Peyer's patch (tissue), 4 donors: Measurements from ENCODE around the gene ROBO1.

Experiments used
- CTCF ChIP-seq, 6 experiments: fragments of 450-650 bp in 4 of 6; fragments of 200-600 bp in 2 of 6; sonication (generic) in 1 of 6; IDR thresholded peaks; one replicate each; pipeline ENCODE4 v1.5.1; 2017 to 2019; ENCODE audit warnings: antibody characterized with exemption in 6 of 6, mild to moderate bottlenecking in 3 of 6, moderate library complexity in 1 of 6
- POLR2A ChIP-seq, 2 donors: fragments of 450-650 bp; IDR thresholded peaks; one replicate each; pipeline ENCODE4 v1.5.1; 2017; ENCODE audit warnings: antibody characterized with exemption in 2 of 2, mild to moderate bottlenecking in 2 of 2, moderate library complexity in 2 of 2

- TF ChIP-seq CTCF (IDR thresholded peaks at IDR 0.05): no peak
- TF ChIP-seq POLR2A (IDR thresholded peaks at IDR 0.05): no peak
Measured at GRCh38 chr3:79661896-79662295, 105.9 kb downstream of the ROBO1 start.
